C4-2B (cell line): ENCODE measurements around the gene ESPN.

Experiments
- ZFX ChIP-seq: fragments of 450-650 bp; IDR thresholded peaks from 2 replicates; pipeline ENCODE4 v1.6.1; 2017
- TF ChIP-seq, protein P1 (sequence below): fragments of 450-650 bp; conservative IDR thresholded peaks from 2 replicates; pipeline ENCODE4 v1.5.1; 2017; ENCODE audit warnings: mild to moderate bottlenecking

GRCh38 chr1:6509220-6509918 is 84.8 kb downstream of the ESPN start:
- TF ChIP-seq, protein P1, sequence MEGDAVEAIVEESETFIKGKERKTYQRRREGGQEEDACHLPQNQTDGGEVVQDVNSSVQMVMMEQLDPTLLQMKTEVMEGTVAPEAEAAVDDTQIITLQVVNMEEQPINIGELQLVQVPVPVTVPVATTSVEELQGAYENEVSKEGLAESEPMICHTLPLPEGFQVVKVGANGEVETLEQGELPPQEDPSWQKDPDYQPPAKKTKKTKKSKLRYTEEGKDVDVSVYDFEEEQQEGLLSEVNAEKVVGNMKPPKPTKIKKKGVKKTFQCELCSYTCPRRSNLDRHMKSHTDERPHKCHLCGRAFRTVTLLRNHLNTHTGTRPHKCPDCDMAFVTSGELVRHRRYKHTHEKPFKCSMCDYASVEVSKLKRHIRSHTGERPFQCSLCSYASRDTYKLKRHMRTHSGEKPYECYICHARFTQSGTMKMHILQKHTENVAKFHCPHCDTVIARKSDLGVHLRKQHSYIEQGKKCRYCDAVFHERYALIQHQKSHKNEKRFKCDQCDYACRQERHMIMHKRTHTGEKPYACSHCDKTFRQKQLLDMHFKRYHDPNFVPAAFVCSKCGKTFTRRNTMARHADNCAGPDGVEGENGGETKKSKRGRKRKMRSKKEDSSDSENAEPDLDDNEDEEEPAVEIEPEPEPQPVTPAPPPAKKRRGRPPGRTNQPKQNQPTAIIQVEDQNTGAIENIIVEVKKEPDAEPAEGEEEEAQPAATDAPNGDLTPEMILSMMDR: no peak
- TF ChIP-seq ZFX: no peak
